Stimulated activated CD4-positive, alpha-beta T cell treated with anti-CD3 and anti-CD28 coated beads, Interleukin-12 subunit alpha, Interleukin-12 subunit beta, amount 100 ng/mL, for 4 hours (primary cell): ENCODE results near the gene MXRA7.
A peak's percentile ranks its signal among the peaks of the same experiment; 100 is the strongest.
"Not testable (repeated sequence)": the region's sequence is repeated elsewhere in the genome, so short reads cannot be mapped to it uniquely, and the experiment has no call there.

Source experiments
- DNase-seq: peaks from one replicate; pipeline ENCODE4 v3.0.0-alpha.2; 2020

MXRA7 gene

DNA sequence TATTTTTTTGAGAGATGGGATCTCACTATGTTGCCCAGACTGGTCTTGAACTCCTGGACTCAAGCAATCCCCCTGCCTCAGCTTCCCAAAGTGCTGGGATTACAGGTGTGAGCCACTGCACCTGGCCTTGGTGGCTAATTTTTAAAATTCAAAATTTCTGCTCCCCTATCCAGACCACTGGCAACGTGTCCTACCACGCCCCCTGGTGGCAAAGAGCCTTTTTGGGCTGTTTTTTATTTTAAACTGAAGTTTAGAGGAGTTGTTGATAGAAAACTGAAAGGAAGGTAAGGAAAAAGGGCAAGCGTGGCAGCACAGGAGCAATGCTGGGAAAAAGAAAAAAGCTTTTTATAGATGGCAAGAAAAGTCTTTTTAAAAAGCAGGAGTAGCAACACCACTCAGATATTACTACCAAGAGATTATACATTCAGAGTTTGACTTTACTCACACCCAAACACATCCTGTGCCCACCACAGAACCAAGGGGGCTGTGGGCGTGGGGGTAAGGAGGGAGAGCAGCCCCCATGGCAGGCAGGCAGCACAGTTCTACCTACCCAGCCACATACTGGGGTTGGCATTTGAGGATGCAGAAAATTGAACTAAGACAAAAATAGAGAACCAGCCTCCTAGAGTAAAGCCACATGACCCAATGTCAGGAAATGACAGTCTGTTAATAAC lies 4.2 kb upstream of the MXRA7 start:
- DNase-seq = peak; percentile 76

DNA sequence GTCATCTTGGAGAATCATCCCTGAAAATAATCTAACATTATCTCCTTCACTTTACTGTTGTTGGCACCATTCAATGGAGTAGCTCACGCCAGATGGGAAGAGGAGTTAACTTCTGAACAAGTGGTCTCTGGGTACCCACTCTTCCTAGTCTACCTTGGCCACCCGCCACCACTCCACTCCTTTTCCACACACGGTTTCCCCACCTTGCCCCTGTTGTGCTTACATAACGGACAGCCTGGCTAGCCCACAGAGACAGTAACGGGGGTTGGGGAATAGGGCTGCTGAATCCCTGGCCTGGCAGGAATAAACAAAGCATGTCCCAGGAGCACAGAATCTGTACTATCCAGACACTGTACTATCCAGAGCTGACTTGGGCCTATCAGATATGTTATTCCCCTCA lies 3.6 kb upstream of the MXRA7 start:
- DNase-seq = no peak

DNA sequence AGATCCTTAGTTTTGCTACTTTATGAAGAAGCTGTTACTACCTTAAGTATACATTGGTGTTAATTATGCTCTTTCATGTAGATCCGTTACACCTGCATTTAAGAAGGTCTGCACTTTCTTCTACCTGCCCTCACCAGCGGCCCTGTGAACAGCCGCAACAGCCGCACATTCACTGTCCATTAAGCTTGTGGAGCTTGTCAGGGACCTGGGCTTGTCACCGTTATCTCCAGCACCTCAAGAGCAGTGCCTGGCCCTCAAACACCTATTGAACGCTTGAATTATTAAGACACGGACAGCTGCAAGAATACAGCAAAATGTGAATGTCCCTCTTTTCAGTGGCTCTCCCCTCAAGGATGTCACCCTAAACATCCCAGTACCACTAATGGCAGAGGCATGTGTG lies 3.0 kb upstream of the MXRA7 start:
- DNase-seq = no peak

DNA sequence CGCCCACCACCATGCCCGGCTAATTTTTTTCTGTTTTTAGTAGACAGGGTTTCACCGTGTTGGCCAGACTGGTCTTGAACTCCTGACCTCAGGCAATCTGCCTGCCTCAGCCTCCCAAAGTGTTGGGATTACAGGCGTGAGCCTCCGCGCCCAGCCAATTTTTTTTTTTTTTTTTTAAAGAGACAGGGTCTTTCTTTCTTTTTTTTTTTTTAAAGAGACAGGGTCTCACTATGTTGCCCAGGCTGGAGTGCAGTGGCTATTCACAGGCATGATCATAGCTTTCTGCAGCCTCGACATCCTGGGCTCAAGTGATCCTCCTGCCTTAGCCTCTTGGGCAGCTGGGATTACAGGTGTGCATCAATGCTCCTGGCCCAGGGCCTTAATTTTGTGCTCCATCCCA lies 1.6 kb upstream of the MXRA7 start:
- not testable (repeated sequence) for DNase-seq

DNA sequence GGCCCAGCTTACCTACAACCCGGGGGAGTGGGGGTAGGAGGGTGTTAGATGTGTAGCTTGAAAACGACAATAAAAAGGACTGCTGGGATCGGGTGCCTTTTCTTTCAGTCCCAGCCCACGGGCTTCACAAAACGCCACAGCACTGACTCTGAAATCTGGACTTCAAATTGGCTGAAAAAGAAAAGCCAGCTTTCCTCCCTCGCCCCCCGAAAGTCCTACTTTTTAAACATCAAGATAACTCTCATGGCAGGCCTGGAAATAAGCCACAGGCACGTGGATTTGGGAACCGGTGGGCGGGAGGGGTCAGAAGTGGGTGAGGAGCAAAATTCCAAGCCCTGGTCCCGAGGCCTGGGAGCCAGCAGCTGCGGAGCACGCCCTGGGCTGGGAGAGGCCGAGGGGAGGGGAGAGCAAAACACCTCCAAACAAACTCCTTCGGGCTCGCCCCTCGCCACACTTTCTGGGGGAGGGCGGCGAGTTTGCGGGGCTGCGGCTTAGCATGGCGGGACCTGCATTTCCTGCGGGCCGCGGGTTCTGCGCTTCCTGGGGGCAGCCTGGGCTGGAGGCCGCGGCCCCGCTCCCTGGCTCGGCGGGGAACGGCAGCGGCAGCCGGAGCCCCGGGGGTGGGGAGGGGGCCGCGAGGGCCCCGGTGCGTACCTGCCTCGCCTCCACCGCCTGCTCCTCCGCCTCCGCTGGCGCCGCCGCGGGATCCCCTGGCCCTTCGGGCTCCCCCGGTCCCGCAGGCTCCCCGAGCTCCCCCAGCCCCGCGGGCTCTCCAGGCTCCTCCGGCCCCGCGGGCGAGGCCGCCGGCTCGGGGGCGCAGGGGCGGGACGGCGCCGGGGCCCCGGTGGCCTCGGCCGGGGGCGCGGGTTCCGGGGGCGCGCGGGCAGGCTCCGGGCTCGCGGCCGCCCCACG lies 558 bp downstream of the MXRA7 start:
- DNase-seq = not testable (repeated sequence)

DNA sequence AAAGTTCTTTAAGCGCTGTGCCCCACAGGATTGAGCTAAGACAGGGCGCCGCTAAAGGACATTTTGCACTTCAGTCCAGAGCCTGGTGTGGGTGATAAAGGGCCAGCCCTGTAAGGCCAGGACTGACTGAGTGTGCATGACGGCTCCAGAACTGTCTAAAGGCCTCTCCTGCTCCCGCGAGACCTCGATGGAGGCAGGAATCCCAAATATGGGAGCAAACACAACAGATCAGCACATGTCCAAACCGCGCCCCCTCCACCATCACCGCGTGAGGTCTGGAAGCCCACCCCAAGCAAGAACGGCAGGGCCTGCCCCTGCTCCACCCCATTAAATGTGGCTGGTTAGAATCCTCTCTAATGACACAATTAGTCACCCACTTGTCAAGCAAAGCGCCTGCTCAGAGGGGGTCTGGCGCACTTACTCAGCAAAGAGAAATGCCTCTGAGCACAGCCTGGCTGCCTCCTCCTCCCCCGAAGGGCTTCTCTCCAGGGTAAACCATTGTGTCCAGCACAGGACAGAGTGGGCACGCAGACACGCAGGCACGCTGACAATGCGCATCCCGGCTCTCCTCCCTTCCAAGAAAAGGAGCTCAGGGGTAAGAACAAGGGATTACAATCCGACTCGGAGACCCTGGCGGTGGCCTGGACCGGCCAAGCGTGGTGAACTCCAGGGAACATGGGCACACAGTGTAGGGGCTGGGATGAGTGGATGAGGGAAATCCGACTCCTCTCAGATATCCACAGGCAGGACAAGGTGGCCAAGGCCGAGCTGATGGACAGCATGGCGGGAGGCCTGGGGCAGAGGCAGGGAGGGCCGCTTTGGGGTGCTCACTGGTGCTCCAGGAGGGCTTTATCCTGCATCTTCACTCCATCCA lies 1.5 kb downstream of the MXRA7 start:
- no peak for DNase-seq

DNA sequence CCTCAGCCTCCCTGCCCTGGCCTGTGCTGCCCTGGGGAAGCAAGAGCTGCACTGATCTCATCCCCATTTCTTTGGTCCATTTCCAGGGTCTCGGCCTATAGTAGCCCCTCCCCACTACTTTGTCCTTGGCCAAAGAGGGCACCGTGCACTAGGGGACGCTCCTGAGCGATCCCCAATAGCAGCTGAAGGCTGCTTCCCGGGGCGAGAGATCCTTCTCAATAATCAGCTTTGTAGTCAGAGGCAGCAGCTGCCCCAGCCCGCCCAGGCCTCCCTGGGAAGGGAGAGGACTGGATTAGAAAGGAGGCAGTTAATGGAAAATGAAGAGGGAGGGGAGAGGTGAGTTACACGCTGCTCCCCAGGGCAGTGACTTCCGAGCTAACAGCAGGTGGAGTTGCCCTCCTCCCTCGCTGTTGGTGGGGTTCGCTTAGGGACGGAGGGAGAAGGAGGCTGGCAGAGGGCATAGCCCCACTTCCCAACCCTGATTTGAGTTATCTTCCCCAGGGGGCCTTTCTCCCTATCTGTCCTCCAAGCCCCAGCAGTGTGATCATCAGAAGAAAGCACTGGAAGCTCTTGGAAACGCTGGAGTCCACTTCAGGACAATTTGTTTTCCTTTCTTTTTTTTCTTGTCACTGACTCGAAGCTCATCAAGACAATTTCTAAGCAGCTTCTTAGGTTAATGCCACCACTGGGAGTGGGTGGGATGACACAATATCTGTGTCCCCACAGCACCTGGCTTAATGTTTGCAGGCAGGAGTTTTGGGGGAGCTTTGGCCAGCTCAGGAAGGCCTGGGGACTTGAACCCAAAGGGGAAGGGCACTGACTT lies 2.6 kb downstream of the MXRA7 start:
- no peak for DNase-seq

DNA sequence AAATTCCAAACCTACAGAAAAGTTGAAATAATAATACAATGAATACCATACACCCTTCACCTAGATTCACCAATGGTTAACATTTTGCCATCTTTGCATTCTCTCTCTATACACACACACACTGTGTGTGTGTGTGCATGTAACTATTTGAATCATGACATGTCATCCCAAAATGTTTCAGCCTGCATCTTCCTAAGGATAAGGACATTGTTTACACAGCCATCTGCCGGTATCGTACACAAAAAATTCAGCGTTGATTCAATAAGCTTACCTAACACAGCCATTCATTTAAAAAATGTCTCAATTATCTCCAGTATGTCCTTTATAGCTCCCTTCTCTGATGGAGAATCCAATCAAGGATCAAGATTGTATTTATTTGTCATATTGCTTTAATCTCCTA lies 3.9 kb downstream of the MXRA7 start:
- DNase-seq = no peak

DNA sequence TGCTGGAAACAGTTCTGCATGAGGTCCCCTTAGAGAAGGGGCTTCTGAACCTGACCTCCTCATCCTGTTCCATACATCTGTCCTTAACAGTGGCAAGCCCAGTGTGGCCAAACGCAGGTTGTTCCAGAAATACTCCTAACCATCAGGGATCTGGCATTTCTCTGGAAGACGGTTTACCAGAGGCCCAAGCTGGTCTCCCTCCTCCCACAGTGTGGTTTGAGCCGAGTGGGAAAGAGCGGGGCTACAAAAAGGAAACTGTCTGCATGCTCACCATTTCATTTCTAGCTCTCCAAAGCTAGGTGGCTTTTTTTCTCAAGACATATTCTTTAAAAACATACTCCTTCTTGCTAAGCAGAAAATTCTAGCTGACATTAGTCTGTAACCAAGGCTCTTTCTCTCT lies 6.0 kb downstream of the MXRA7 start:
- DNase-seq = no peak

DNA sequence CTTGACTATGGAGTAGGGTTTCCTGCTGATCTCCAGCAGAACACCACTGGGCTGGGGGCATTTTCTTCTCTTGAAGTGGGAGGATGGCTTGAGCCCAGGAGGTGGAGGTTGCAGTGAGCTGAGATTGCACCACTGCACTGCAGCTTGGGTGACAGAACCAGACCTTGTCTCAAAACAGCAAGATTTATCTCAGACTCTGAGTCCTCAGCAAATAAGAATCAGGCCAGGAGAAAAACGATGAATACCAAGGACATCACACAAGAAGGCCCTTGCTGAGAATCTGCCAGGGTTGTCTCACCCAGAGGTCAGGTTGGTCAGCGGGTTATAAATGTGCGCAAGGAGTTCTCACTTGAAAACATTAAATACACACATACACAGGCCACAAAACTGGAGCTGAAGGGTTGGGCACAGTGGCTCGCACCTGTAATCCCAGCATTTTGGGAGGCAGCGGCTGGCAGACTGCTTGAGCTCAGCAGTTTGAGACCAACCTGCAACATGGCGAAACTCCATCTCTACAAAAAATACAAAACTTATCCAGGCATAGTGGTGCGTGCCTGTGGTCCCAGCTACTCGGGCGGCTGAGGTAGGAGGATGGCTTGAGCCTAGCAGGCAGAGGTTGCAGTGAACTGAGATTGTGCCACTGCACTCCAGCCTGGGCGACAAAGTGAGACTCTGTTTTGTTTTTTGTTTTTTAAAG lies 7.7 kb downstream of the MXRA7 start:
- no peak for DNase-seq

DNA sequence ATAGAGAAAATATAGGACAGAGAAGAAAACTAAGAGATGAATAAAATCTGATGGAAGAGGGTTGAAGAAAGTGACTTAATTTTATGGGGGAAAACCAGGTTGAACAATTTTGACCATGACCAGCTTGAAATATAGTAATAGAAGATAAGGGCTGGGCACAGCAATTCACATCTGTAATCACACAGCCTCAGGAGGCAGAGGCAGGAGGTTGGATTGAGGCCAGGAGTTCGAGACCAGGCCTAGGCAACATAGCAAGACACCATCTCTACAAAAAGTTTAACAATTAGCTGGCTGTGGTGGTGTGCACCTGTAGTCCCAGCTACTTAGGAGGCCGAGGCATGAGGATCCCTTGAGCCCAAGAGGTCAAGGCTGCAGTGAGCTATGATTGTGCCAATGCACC lies 8.7 kb downstream of the MXRA7 start:
- DNase-seq = no peak

DNA sequence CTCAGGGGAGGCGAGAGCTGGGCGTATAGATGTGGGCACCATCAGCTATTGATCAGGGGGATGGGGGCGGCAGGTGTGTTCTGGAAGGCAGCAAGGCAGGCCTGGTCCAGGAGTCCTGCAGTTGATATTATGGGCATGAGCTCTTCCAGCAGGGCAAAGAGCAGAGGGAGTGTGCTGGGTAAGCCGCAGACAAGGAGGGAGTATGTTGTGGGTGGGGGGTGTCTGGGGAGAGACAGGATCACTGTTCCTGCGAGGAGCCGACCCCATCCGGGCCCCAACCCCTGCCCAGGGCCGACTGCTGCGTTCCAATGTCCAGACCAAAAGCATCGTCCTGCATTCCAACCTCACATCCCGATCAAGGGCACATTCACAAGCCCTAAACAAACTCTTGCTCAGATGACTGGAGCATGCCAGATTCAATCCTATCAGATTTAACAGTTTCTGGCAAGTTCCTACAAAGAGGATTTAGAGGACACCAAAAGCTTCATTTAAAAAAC lies 9.2 kb downstream of the MXRA7 start:
- DNase-seq = no peak

DNA sequence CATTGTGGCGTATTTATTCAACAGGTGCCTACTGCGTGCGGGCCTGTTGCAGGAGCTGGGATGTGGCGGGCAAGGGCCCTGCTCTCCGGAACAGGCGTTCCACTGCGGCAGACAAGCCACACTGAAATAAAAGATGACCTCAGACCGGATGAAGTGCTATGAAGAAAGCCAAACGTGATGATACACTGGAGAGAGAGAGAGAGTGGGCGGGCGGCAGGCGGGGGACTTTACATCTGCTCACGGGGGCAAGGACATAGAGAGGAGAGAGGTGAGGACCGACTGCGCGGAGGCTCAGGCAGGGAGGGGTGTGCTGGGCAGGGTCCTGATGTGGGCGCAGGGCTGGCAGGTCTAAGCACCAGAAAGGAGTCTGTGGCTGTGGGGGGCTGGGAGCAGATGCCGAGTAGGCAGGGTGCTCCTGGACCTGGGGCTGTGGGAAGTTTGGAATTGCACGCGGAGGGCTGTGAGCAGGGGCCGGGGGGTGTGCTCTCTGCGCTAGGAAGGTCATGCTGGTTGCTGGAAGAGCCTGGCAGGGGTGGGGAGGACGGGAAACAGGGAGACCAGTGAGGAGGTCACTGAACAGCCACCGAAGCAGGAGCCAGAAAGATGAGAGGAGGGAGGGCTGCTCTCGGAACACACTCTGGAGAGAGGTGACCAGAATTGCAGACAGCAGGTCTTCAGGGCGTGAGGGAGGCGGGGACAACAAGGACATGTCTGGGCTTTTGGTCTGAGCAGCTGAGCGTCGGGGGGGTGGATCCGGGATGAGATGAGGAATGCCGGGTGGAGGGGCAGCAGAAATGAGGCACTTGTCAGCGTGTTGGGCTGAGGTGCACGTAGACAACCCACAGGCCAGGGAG lies 9.9 kb downstream of the MXRA7 start:
- no peak for DNase-seq

DNA sequence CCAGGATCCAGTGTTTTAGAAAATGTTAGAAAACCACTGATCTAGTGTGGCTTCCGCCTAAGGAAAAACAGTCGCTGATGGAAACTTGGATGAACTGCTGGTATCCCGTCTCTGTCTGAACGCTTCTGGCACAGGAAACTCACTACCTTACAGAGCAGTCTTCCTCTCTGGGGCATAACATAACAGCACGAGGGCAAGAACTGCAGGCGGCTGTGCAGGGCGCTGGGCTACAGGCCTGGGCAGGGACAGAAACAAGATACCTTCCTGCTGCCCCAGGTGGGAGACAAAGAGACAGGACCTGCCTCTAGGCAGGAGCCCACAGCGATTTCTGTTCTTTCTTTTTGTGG lies 10.5 kb downstream of the MXRA7 start:
- DNase-seq = no peak

DNA sequence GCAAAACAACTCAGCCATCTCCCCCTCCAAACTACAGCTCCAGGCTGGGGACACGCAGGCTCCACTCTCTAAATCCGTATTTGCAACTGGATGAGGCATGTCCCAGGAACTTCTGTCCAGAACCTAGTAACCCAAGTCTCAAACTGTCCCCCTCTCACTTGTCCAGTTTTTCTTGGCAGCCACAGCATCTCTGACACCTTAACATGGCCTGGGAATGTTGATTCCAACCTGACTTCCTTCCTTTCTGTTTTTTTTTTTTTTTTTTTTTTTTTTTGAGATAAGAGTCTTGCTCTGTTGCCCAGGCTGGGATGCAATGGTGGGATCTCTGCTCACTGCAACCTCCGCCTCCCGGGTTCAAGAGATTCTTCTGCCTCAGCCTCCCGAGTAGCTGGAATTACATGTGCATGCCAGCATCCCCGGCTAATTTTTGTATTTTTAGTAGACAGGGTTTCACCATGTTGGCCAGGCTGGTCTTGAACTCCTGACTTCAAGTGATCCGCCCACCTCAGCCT lies 12.2 kb downstream of the MXRA7 start:
- not testable (repeated sequence) for DNase-seq

DNA sequence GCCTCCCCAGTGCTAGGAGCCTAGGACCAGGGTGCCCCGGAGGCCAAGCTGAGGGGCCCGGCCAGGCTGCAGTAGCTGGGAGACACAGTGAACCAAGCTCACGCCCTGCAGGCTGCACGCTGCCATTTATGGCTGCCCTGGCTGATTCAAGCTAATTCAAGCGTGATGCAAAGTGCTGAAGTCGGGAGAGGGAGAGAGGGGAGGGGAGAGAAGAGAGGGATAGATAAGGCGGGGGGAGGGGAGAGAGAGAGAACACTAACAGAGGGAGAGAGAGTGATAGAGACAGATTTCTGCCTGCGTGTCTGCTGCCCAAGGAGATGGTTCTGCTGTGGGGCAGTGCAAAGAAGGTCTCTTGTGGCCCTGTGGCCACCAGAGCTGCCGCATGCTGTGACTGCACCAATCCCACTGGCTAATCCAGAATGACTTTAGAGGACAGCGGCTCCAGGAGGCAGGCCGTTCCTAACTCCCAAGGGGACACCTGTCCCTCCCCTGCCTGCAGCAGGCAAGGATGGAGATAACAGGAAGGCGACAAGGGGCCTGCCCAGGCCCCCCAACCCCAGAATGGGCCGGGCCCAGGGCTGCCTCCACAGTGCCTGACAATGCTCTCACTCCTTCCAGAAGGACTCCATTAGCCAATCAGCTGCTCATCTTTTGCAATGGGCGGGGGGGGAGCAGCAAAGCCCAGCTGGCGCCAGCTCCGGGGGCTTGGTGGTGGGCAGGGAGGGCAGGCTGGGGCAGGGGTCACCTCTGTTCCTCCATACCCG lies 12.9 kb downstream of the MXRA7 start:
- DNase-seq = no peak

DNA sequence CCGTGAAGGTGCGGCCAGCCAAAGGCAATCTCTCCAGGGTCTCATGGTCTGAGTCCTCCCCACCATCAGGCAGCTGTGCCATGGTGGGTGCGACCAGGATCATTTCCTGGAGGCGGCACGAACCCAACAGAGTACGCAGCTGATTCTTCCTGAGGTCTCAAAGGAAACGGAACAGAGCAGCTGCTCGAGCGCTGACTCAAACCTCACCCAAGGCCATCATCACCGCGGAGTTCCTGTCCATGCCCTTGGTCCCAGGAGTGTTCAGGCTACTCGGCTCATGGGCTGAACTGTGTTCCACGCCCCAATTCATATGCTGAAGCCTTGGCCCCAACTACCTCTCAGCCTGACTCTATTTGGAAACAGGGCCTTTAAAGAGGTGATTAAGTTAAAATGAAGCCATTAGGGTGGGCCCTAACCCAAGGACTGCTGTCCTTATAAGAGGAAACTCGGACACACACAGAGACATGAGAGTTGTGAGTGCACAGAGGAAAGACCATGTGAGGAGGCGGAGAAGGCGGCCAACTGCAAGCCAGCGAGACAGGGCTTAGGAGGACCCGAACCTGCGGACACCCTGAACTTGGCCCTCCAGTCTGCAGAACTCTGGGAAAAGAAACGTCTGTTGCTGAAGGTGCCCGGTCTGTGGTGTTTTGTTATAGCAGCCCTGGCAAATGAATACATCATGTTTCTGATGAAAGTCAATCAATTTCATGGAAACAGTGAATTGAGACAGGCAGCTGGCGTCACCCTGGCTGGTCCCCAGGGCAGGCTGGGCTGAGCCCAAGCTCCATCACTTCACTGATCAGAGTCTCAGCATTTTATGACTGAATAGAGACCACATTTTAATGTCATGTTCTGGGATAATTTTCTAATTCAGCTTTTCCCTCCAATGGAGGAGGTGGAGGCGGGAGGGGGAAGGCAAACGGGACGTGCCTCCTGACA lies 13.7 kb downstream of the MXRA7 start:
- no peak for DNase-seq

DNA sequence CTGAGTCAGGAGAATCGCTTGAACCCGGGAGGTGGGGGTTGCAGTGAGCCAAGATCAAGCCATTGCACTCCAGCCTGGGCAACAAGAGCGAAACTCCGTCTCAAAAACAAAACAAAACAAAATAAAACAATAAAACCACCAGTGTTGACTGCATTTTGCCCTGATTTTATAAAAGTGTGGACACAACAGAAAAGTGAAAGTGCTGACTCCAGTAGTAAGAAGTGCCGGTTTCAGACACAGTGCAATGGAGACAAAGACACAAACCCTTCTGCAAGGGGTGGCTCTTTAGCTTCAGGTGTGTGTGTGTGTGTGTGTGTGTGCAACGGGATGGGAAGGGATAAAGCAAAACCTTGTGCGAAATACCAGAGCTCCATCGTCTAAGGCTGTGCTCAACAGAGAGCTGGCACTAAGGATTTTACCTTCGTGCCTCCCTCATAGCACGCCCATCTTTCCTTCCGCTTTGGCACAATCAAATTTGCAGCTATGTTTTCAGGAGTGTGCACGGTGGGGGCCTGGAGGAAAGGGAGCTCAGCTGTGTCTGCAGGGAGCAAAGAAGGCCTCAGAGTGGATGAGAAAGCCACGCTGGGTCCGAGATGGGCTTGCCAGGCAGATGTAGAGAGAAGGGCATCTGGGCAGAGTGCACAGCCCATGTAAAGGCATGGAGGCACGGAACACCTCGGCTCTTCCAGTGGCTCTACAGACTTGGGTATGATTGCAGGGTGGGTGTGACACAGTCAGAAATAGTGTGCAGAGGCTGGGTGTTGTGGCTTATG lies 15.5 kb downstream of the MXRA7 start:
- no peak for DNase-seq
